ENCODE data around the gene MPG.

- no peak for TF ChIP-seq CTCF (IDR thresholded peaks at IDR 0.05)
- no peak for TF ChIP-seq EZH2 (IDR thresholded peaks at IDR 0.05; ENCODE audit: borderline replicate concordance, insufficient read depth, low read depth, low read length, poor library complexity, severe bottlenecking)
These were observed 42.2 kb upstream of the MPG start for GRCh38 chr16:35678-36305.
